Spinal cord (tissue), 10 donors: ENCODE results near the gene FXYD1. TPM values are rescaled to one million over a fixed set of nuclear protein-coding genes. Genes with fewer than 3 reads are reported as not detected.

Experiments
- DNase-seq, 6 donors: peaks; one replicate each; pipeline versions ENCODE4 v3.0.0 to v3.0.0-alpha.2; 2013 to 2015; ENCODE audit warnings: low spot score in 6 of 6, low read depth in 4 of 6
- H3K27ac ChIP-seq: one replicate; pipeline ENCODE4 v1.5.1; 2013; ENCODE audit warnings: low read depth, low read length, control low read depth
- H3K27me3 ChIP-seq: one replicate; pipeline ENCODE4 v1.6.1; 2013; ENCODE audit warnings: low read length; ENCODE audit not compliant: control insufficient read depth, insufficient read depth
- H3K36me3 ChIP-seq: one replicate; pipeline ENCODE4 v1.6.1; 2013; ENCODE audit warnings: low read length; ENCODE audit not compliant: control insufficient read depth, insufficient read depth
- H3K4me1 ChIP-seq: one replicate; pipeline ENCODE4 v1.6.1; 2013; ENCODE audit warnings: low read length; ENCODE audit not compliant: control insufficient read depth, insufficient read depth
- H3K4me3 ChIP-seq: one replicate; pipeline ENCODE4 v1.5.1; 2013; ENCODE audit warnings: low read depth, low read length, control low read depth
- H3K9me3 ChIP-seq: one replicate; pipeline ENCODE4 v1.6.1; 2013; ENCODE audit warnings: low read length; ENCODE audit not compliant: control insufficient read depth, insufficient read depth
- WGBS: methylation state at CpG from one replicate; pipeline ENCODE4 v1.1.5; 2013; ENCODE audit warnings: missing lambda C conversion rate; ENCODE audit not compliant: insufficient coverage; 5-methylcytosine and 5-hydroxymethylcytosine counted together
- polyA plus RNA-seq, 2 donors: library from polyadenylated mRNA; unstranded; fragments of 120-200 nt; gene quantifications; one replicate each; pipeline ENCODE4 v1.2.1, GENCODE V29; 2013; ENCODE audit not compliant: insufficient read length in 2 of 2
- total RNA-seq, 2 donors: library from RNA; depleted of rRNA in 1 of 2; stranded (reverse); fragments of 120-200 nt in 1 of 2; fragments of >200 nt in 1 of 2; gene quantifications; one replicate each; pipeline versions ENCODE4 v1.2.3 to v1.2.4, GENCODE V29; 2013 to 2014
- donor health status: healthy.

The FXYD1 gene
- total and polyA plus RNA-seq, 4 donors = 20.4 to 104 (median 48.1) TPM

DNA sequence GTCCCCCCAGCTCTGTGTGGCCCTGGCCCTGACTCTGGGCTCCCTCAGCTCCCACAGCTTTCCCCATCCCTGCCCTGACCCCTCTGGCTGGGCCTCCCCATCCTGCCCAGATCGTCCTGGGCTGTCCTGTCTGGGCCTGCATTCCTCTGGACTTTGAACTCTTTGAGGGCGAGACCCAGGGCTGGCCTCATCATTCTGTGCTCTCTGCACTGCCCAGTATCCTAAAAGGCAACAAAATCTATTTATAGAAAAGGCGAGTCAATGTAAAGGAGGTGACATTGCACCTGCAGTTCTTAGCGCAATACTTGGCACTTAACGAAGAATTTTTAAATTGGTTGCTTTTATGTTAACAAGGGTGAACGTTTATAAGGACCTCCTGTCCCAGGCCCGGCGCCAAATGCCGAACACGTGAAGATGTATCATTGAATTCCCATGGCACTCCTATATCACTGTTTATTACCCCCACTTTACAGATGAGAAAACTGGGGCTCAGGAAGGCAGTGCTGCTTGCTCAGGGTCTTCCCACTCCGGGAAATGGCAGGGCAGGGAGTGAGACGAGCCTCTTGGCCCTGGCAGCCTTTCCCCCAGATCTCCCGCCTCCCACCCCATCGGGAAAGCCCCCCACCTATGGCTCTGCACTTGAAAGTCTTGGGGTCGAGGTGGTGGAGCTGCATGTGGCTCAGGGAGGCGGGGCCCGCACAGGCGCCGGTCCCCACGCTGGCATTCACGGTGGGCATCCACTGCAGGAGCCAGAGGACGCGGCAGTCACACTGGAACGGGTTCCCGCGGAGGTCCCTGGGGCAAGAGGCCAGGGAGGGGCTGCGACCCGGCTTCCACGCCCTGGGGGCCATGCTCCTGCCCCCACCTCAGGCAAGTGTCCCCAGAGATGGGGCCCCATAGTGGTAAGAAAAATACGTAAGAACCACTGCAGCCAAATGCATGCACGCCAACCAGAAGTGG is 7.6 kb upstream of the FXYD1 start:
- 77% methylated on average over 20 of the region's 31 CpGs for WGBS
- H3K4me1 ChIP-seq = peaks cover 40% of the 10 kb centered on the region
- H3K36me3 ChIP-seq = peaks cover 17% of the 10 kb centered on the region
- no peak overlapping the region for H3K27ac ChIP-seq
- no peaks in the 10 kb centered on the region for H3K9me3 ChIP-seq
- H3K4me3 ChIP-seq = no peak overlapping the region
- H3K27me3 ChIP-seq = no peaks in the 10 kb centered on the region
- no peak for DNase-seq

GRCh38 chr19:35132254-35132653 is 6.4 kb upstream of the FXYD1 start:
- peaks cover 43% of the 10 kb centered on the region for H3K4me1 ChIP-seq
- no peak overlapping the region for H3K27ac ChIP-seq
- no peaks in the 10 kb centered on the region for H3K27me3 ChIP-seq
- no peaks in the 10 kb centered on the region for H3K9me3 ChIP-seq
- H3K36me3 ChIP-seq = peaks cover 14% of the 10 kb centered on the region
- DNase-seq = no peak
- no peak overlapping the region for H3K4me3 ChIP-seq

DNA sequence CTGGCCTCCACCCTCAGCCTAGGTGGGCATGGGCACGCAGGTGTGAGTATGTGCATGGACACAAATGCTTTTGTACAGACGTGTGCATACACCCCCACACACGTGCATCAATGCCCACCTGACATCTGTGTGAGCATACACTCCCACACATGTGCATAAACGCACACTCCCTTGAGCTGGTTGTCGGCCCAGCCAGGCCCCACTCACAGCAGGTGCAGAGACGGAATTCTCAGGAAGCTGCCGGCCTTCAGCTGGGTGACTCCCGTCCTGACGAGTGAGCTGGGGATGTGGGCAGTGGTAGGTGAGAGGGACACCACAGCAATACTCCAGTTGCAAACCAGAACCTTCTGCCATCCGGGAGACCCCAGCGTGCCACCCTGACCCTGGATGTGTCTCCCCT is 4.8 kb upstream of the FXYD1 start:
- peaks cover 14% of the 10 kb centered on the region for H3K36me3 ChIP-seq
- peaks cover 41% of the 10 kb centered on the region for H3K4me1 ChIP-seq
- peak overlapping the region; percentile 35 for H3K4me3 ChIP-seq
- DNase-seq = no peak
- whole genome bisulfite sequencing = 84% methylated on average over 11 of the region's 11 CpGs
- no peaks in the 10 kb centered on the region for H3K27me3 ChIP-seq
- no peaks in the 10 kb centered on the region for H3K9me3 ChIP-seq
- H3K27ac ChIP-seq = peak overlapping the region; percentile 42

DNA sequence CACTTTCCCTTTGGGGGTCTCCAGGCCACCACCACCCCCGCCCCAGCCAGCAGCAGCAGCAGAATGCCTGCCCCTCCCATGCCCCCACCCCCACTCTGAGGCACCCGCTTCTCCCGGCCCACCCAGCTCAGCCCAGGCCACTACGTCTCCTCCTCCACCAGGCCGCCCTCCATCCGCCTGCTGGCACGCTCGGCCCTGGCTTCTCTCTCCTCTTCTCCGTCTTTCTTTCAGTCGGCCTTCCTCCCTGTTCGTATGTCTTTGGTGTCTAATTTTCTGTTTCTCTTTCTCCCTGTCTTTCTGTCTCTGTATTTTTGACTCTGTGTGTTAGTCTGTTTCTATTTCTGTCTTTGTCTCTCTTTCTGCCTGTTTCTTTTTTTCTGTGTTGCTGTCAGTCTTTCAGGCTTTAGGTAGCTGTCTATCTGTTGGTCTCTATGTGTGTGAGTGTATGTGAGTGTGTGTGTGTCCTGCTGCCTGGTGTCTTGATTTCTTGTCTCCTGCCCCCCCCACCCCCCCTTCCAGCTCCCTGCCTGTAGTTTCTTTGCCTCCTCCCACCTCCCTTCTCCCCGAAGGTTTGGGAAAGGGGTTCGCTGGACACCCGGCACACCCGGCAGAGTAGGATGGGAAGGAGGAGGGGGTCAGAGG is 3.9 kb upstream of the FXYD1 start, which contains the start of gene LGI4:
Gene LGI4 (minus strand): TSS at position 459 of the 642 bp plus-strand sequence. CDS start 379 bp downstream, at position 80.
- H3K27ac ChIP-seq = peak within 1 kb of the TSS; percentile 80
- H3K4me3 ChIP-seq = peak within 1 kb of the TSS; percentile 35
- H3K4me1 ChIP-seq = peaks cover 50% of the 10 kb centered on the region
- DNase-seq = peak in 1 of 6 donors; percentile 33
- H3K9me3 ChIP-seq = no peaks in the 10 kb centered on the region
- peaks cover 17% of the 10 kb centered on the region for H3K36me3 ChIP-seq
- WGBS = 39% methylated on average over 5 of the region's 15 CpGs
- no peaks in the 10 kb centered on the region for H3K27me3 ChIP-seq

- peak overlapping the region; percentile 35 for H3K4me3 ChIP-seq
- 0% methylated on average over 3 of the region's 7 CpGs for WGBS
Observed at GRCh38 chr19:35135389-35135909, 3.2 kb upstream of the FXYD1 start.

GRCh38 chr19:35136231-35136630 is 2.4 kb upstream of the FXYD1 start:
- H3K4me3 ChIP-seq = no peak overlapping the region
- peak overlapping the region; percentile 80 for H3K27ac ChIP-seq
- peaks cover 10% of the 10 kb centered on the region for H3K36me3 ChIP-seq
- H3K9me3 ChIP-seq = no peaks in the 10 kb centered on the region
- peaks cover 62% of the 10 kb centered on the region for H3K4me1 ChIP-seq
- 90% methylated on average over 7 of the region's 11 CpGs for WGBS
- H3K27me3 ChIP-seq = peaks cover 3% of the 10 kb centered on the region
- no peak for DNase-seq

More at GRCh38 chr19:35135389-35135909, 3.2 kb upstream of the FXYD1 start:
- H3K9me3 ChIP-seq = no peaks in the 10 kb centered on the region
- H3K4me1 ChIP-seq = peaks cover 57% of the 10 kb centered on the region
- peak overlapping the region; percentile 80 for H3K27ac ChIP-seq
- peak in 2 of 6 donors; percentile 91 to 93 for DNase-seq
- H3K27me3 ChIP-seq = peaks cover 2% of the 10 kb centered on the region
- H3K36me3 ChIP-seq = peaks cover 16% of the 10 kb centered on the region

DNA sequence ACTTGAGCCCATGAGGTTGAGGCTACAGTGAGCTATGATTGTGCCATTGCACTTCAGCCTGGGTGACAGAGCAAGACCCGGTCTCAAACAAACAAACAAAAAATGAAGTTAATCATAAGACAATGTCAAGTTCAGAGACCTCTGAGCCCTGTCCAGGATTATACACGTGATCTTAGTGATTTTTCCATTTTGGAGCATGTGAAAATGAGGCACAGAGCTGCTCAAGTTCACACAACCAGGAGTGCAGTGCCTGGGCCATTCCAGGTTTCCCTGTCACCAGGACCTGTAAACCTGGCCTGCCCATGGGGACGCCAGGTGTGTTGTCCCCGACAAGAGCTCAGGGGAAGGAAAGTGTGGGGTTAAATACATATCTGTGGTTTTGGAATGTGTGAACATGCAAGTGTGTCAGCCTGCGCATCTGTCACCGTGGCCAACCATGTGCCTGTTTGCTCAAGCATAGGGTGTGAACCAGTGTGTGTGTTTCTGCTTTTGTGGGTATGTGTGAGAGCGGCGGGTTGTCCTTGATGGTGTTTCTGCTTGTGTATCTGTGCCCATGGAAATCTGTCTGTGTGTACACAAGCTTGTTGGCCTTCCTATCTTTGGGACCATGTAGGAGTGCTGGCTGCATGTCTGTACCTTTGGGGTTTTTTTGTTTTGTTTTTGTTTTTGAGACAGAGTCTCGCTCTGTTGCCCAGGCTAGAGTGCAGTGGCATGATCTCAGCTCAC is 1.5 kb upstream of the FXYD1 start:
- H3K4me3 ChIP-seq = no peak overlapping the region
- H3K27ac ChIP-seq = no peak overlapping the region
- H3K27me3 ChIP-seq = peaks cover 6% of the 10 kb centered on the region
- peaks cover 71% of the 10 kb centered on the region for H3K4me1 ChIP-seq
- 87% methylated on average over 8 of the region's 9 CpGs for WGBS
- no peak for DNase-seq
- peaks cover 3% of the 10 kb centered on the region for H3K36me3 ChIP-seq
- H3K9me3 ChIP-seq = no peaks in the 10 kb centered on the region

GRCh38 chr19:35140207-35140961 is 1.8 kb downstream of the FXYD1 start:
- H3K4me3 ChIP-seq = peak overlapping the region; percentile 45

More at GRCh38 chr19:35140207-35140961, 1.8 kb downstream of the FXYD1 start:
- H3K9me3 ChIP-seq = no peaks in the 10 kb centered on the region
- 52% methylated on average over 12 of the region's 12 CpGs for WGBS
- DNase-seq = no peak
- H3K4me1 ChIP-seq = peaks cover 83% of the 10 kb centered on the region
- H3K27me3 ChIP-seq = peaks cover 18% of the 10 kb centered on the region
- H3K36me3 ChIP-seq = peaks cover 3% of the 10 kb centered on the region
- H3K27ac ChIP-seq = peak overlapping the region; percentile 94
